Mesendoderm (in vitro differentiated cells): ENCODE results near the gene NAPG.
"Not testable (repeated sequence)": the region's sequence is repeated elsewhere in the genome, so short reads cannot be mapped to it uniquely, and the experiment has no call there.

Source experiments
- DNase-seq: peaks from one replicate; pipeline ENCODE4 v3.0.0; 2013
- H2AK5ac ChIP-seq: 2 replicates; pipeline ENCODE4 v1.6.1; 2013; ENCODE audit warnings: low read length, inconsistent platforms
- H2BK120ac ChIP-seq: 2 replicates; pipeline ENCODE4 v1.6.1; 2013; ENCODE audit warnings: low read depth, mild to moderate bottlenecking, low read length, moderate library complexity, mixed read lengths
- H2BK15ac ChIP-seq: replicated peaks from 2 replicates; pipeline ENCODE4 v1.6.1; 2013; ENCODE audit warnings: low read depth, mild to moderate bottlenecking, moderate library complexity
- H2BK5ac ChIP-seq: 2 replicates; pipeline ENCODE4 v1.6.1; 2013; ENCODE audit warnings: low read length, inconsistent platforms
- H3K18ac ChIP-seq: 2 replicates; pipeline ENCODE4 v1.6.1; 2013; ENCODE audit warnings: mild to moderate bottlenecking, low read length, mixed read lengths
- H3K23ac ChIP-seq: one replicate; pipeline ENCODE4 v1.6.1; 2013; ENCODE audit warnings: low read length
- H3K27ac ChIP-seq: 2 replicates; pipeline ENCODE4 v1.5.1; 2013; ENCODE audit warnings: low read depth, mild to moderate bottlenecking, inconsistent platforms, low read length, moderate library complexity
- H3K27me3 ChIP-seq: 2 replicates; pipeline ENCODE4 v1.6.1; 2013; ENCODE audit warnings: low read length, control low read depth, mild to moderate bottlenecking, inconsistent platforms; ENCODE audit not compliant: insufficient read depth, poor library complexity
- H3K36me3 ChIP-seq: 2 replicates; pipeline ENCODE4 v1.6.1; 2013; ENCODE audit warnings: low read length, inconsistent platforms; ENCODE audit not compliant: control insufficient read depth, insufficient read depth
- H3K4ac ChIP-seq: one replicate; pipeline ENCODE4 v1.6.1; 2013; ENCODE audit warnings: low read depth, mild to moderate bottlenecking, low read length, moderate library complexity
- H3K4me1 ChIP-seq: 2 replicates; pipeline ENCODE4 v1.6.1; 2013; ENCODE audit warnings: low read depth, low read length, inconsistent platforms; ENCODE audit not compliant: control insufficient read depth
- H3K4me2 ChIP-seq: 2 replicates; pipeline ENCODE4 v1.6.1; 2013; ENCODE audit warnings: low read length
- H3K4me3 ChIP-seq: 2 replicates; pipeline ENCODE4 v1.5.1; 2013; ENCODE audit warnings: mild to moderate bottlenecking, low read length
- H3K56ac ChIP-seq: one replicate; pipeline ENCODE4 v1.6.1; 2013; ENCODE audit warnings: low read length
- H3K79me1 ChIP-seq: 2 replicates; pipeline ENCODE4 v1.6.1; 2013; ENCODE audit warnings: low read length, inconsistent platforms
- H3K79me2 ChIP-seq: 2 replicates; pipeline ENCODE4 v1.6.1; 2013; ENCODE audit warnings: mild to moderate bottlenecking, low read length; ENCODE audit not compliant: control insufficient read depth, insufficient read depth
- H3K9ac ChIP-seq: 2 replicates; pipeline ENCODE4 v1.6.1; 2013; ENCODE audit warnings: low read length, inconsistent platforms
- H4K5ac ChIP-seq: one replicate; pipeline ENCODE4 v1.6.1; 2013; ENCODE audit warnings: low read length
- H4K8ac ChIP-seq: one replicate; pipeline ENCODE4 v1.6.1; 2013; ENCODE audit warnings: low read depth, mild to moderate bottlenecking, control low read depth, low read length, moderate library complexity
- WGBS: extraction: QIAGEN DNeasy Blood & Tissue Kit; methylation state at CpG from one replicate; pipeline ENCODE4 v1.1.7; 2013; ENCODE audit warnings: low lambda C conversion rate, missing lambda C conversion rate; ENCODE audit not compliant: insufficient coverage; ENCODE audit errors: extremely low coverage; 5-methylcytosine and 5-hydroxymethylcytosine counted together

NAPG gene

DNA sequence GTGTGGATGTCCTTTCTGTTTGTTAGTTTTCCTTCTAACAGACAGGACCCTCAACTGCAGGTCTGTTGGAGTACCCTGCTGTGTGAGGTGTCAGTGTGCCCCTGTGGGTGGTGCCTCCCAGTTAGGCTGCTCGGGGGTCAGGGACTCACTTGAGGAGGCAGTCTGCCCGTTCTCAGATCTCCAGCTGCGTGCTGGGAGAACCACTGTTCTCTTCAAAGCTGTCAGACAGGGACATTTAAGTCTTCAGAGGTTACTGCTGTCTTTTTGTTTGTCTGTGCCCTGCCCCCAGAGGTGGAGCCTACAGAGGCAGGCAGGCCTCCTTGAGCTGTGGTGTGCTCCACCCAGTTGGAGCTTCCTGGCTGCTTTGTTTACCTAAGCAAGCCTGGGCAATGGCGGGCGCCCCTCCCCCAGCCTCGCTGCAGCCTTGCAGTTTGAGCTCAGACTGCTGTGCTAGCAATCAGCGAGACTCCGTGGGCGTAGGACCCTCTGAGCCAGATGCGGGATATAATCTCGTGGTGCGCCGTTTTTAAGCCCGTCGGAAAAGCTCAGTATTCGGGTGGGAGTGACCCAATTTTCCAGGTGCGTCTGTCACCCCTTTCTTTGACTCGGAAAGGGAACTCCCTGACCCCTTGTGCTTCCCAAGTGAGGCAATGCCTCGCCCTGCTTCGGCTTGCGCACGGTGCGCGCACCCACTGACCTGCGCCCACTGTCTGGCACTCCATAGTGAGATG is 52.2 kb downstream of the NAPG start:
- DNase-seq, H2AK5ac ChIP-seq, H4K8ac ChIP-seq, H3K79me2 ChIP-seq, H3K18ac ChIP-seq, H3K56ac ChIP-seq, H3K4me3 ChIP-seq, H3K4me2 ChIP-seq, H3K27me3 ChIP-seq, H3K4me1 ChIP-seq, H2BK5ac ChIP-seq, H2BK120ac ChIP-seq, H2BK15ac ChIP-seq, H3K9ac ChIP-seq, H3K79me1 ChIP-seq, H3K27ac ChIP-seq, H4K5ac ChIP-seq, H3K36me3 ChIP-seq, H3K23ac ChIP-seq, H3K4ac ChIP-seq: not testable (repeated sequence)
- no CpG with 5 or more reads among the region's 25 CpGs for WGBS

DNA sequence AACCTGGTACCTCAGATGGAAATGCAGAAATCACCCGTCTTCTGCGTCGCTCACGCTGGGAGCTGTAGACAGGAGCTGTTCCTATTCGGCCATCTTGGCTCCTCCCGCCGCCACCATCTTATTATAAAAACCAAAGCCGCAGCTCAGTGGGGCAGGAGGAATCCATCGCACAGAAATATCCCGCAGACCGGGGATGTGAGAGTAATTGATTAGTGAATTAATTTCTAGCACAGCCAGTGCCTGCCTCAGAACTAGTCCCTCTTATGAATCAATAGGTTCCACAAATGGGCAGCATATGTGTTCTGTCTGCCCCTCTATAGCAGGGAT is 52.7 kb downstream of the NAPG start:
- not testable (repeated sequence) for H3K18ac ChIP-seq, H3K79me1 ChIP-seq, H3K4me1 ChIP-seq, H3K9ac ChIP-seq, H2BK15ac ChIP-seq, H3K79me2 ChIP-seq, DNase-seq, H4K8ac ChIP-seq, H3K4ac ChIP-seq, H3K27me3 ChIP-seq, H4K5ac ChIP-seq, H3K27ac ChIP-seq, H3K4me2 ChIP-seq, H3K4me3 ChIP-seq, H2BK120ac ChIP-seq, H3K23ac ChIP-seq, H3K56ac ChIP-seq, H3K36me3 ChIP-seq, H2AK5ac ChIP-seq, H2BK5ac ChIP-seq
- WGBS, result no CpG with 5 or more reads among the region's 11 CpGs

DNA sequence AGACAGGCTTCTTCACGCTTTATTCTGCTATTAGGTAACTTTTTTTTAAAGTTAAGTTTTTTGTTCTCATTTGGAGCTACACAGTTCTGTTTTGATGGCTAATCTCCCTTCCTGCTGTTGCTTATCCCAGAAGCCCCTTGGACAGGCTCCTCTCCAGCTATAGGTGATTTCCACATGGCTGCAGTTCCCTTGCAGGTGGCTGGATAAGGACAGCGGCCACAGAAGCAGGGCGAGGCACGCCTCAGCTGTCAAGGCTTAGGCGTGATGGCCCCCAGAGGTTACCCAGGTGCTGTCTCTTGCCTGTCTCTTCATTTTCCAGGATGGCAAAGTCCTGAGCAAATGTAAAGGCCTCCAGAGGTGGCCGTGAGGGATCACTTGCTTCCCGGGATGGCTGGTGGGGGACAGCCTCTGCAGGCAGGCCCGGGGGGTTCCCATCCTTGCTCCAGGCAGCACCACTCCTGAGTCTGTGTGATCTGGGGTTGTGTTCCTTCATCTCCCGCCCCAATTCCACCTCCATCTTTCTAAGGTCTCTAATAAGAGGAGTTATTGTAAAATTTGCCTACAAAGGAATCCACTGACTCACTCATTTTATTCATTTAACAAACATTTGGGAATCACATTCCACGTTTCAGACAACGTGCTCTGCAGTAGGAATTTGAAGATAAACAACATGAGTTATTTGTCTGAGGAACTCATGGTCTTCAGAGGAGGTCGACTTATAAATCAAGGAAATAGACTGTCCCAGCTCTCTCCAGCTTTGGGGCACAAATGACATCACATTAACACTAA is 53.4 kb downstream of the NAPG start:
- no peaks in the 10 kb centered on the region for H3K79me1 ChIP-seq
- H2AK5ac ChIP-seq, result no peak overlapping the region
- no peak overlapping the region for H3K56ac ChIP-seq
- H2BK120ac ChIP-seq, result no peak overlapping the region
- H3K23ac ChIP-seq, result no peak overlapping the region
- no peak overlapping the region for H4K5ac ChIP-seq
- WGBS, result no CpG with 5 or more reads among the region's 12 CpGs
- H3K27me3 ChIP-seq, result no peaks in the 10 kb centered on the region
- no peak for DNase-seq
- H3K18ac ChIP-seq, result no peak overlapping the region
- H3K4me3 ChIP-seq, result no peak overlapping the region
- no peaks in the 10 kb centered on the region for H3K79me2 ChIP-seq
- no peak overlapping the region for H3K4me2 ChIP-seq
- no peaks in the 10 kb centered on the region for H3K36me3 ChIP-seq
- H2BK15ac ChIP-seq, result no peak overlapping the region
- H3K4ac ChIP-seq, result no peak overlapping the region
- H4K8ac ChIP-seq, result no peak overlapping the region
- H2BK5ac ChIP-seq, result no peak overlapping the region
- no peaks in the 10 kb centered on the region for H3K4me1 ChIP-seq
- H3K27ac ChIP-seq, result no peak overlapping the region
- no peak overlapping the region for H3K9ac ChIP-seq

DNA sequence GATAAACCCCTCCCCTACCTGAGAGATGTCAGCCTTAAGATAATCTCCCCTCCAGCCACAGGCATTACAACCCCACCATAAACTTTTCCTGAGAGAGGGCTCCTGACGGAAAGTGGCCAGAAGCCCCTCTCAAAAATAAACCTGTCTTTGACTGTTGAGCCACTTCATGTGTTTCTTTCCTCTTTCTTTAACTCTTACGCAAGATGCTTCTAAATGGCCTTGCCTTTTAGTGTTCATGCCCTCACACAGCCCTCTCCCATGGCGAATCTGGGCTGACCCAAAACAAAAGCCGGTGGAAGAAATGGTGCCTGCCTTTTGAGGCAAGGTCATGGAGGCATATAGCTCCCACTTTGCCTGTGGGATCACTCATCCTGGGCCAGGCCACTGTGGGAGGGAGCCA is 54.4 kb downstream of the NAPG start:
- Histone ChIP-seq H3K79me2 (no peaks in the 10 kb centered on the region), H3K36me3 (no peaks in the 10 kb centered on the region), H2BK5ac (no peak overlapping the region), H3K79me1 (no peaks in the 10 kb centered on the region), H2BK120ac (no peak overlapping the region), H3K27ac (no peak overlapping the region), H4K5ac (no peak overlapping the region), H3K9ac (no peak overlapping the region), H3K18ac (no peak overlapping the region), H2BK15ac (no peak overlapping the region), H3K4me3 (no peak overlapping the region), H3K4me2 (no peak overlapping the region), H4K8ac (no peak overlapping the region), H3K27me3 (no peaks in the 10 kb centered on the region), H2AK5ac (no peak overlapping the region), H3K4ac (no peak overlapping the region), H3K23ac (no peak overlapping the region), H3K4me1 (no peaks in the 10 kb centered on the region), H3K56ac (no peak overlapping the region)
- WGBS, result no CpG with 5 or more reads among the region's 4 CpGs
- DNase-seq, result no peak

DNA sequence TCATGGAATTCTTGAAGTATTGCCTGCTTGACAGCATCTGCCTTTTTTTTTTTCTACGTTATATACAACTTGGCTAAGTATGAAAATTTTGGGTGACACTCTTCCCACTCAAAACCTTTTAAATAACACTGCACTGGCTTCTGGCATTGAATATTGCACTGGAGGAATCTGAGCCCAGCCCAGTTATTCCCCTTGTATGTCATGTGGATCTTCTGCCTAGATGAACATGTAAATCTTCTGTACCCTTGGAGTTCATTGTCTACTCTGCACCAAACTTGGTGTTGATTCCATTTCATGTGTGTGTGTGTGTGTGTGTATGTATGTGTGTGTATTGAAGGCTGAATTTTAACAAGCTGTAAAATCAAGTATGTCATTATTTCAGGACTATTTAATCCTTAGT is 59.4 kb downstream of the NAPG start:
- H3K4me1 ChIP-seq, result no peaks in the 10 kb centered on the region
- no peaks in the 10 kb centered on the region for H3K79me2 ChIP-seq
- H2AK5ac ChIP-seq, result no peak overlapping the region
- DNase-seq, result no peak
- H3K4me2 ChIP-seq, result no peak overlapping the region
- H3K27me3 ChIP-seq, result no peaks in the 10 kb centered on the region
- H2BK5ac ChIP-seq, result no peak overlapping the region
- no peak overlapping the region for H3K23ac ChIP-seq
- whole genome bisulfite sequencing, result no CpG with 5 or more reads among the region's 1 CpG
- no peak overlapping the region for H2BK15ac ChIP-seq
- no peak overlapping the region for H3K18ac ChIP-seq
- H2BK120ac ChIP-seq, result no peak overlapping the region
- no peak overlapping the region for H3K27ac ChIP-seq
- no peak overlapping the region for H3K4ac ChIP-seq
- no peaks in the 10 kb centered on the region for H3K36me3 ChIP-seq
- H3K4me3 ChIP-seq, result no peak overlapping the region
- no peak overlapping the region for H4K5ac ChIP-seq
- H3K56ac ChIP-seq, result no peak overlapping the region
- H3K79me1 ChIP-seq, result no peaks in the 10 kb centered on the region
- H3K9ac ChIP-seq, result no peak overlapping the region
- no peak overlapping the region for H4K8ac ChIP-seq
